NCI-H524 (cell line): ENCODE data around the gene KAT6B.
"Not testable (repeated sequence)": the region's sequence is repeated elsewhere in the genome, so short reads cannot be mapped to it uniquely, and the experiment has no call there.

ENCODE experiments used
- DNase-seq, 2 experiments: peaks; one replicate each; lab custom pipeline; 2025; lab: John Stamatoyannopoulos, UW

The KAT6B gene

GRCh38 chr10:75037171-75038153 lies 211.1 kb downstream of the KAT6B start:
- no peak for DNase-seq

GRCh38 chr10:75038335-75038734 lies 211.9 kb downstream of the KAT6B start:
- DNase-seq = no peak

GRCh38 chr10:75040576-75040975 lies 214.2 kb downstream of the KAT6B start:
- DNase-seq = peak in 1 of 2 experiments; percentile 0

- DNase-seq = no peak
Measured at GRCh38 chr10:75042292-75042974, 216.0 kb downstream of the KAT6B start.

GRCh38 chr10:75043256-75044131 lies 217.1 kb downstream of the KAT6B start:
- DNase-seq = no peak

- DNase-seq = no peak
Measured at GRCh38 chr10:75048669-75049098, 222.3 kb downstream of the KAT6B start.

- no peak for DNase-seq
Measured at GRCh38 chr10:75049316-75050148, 223.1 kb downstream of the KAT6B start.

- DNase-seq = no peak
Measured at GRCh38 chr10:75050149-75050919, 223.9 kb downstream of the KAT6B start.

- DNase-seq = no peak
Measured at GRCh38 chr10:75051308-75051707, 224.9 kb downstream of the KAT6B start.

GRCh38 chr10:75055896-75056406 lies 229.6 kb downstream of the KAT6B start:
- not testable (repeated sequence) for DNase-seq

- no peak for DNase-seq
Measured at GRCh38 chr10:75057680-75058079, 231.3 kb downstream of the KAT6B start.

GRCh38 chr10:75058161-75058560 lies 231.8 kb downstream of the KAT6B start:
- no peak for DNase-seq

GRCh38 chr10:75061709-75062505 lies 235.5 kb downstream of the KAT6B start:
- DNase-seq = no peak

- peak in 1 of 2 experiments; percentile 48 for DNase-seq
Measured at GRCh38 chr10:75062506-75063299, 236.3 kb downstream of the KAT6B start.

- no peak for DNase-seq
Measured at GRCh38 chr10:75063461-75064230, 237.2 kb downstream of the KAT6B start.

- DNase-seq = peak in 1 of 2 experiments; percentile 7
Measured at GRCh38 chr10:75065076-75065475, 238.7 kb downstream of the KAT6B start.

- DNase-seq = no peak
Measured at GRCh38 chr10:75066271-75066670, 239.9 kb downstream of the KAT6B start.

GRCh38 chr10:75067272-75067671 lies 240.9 kb downstream of the KAT6B start:
- no peak for DNase-seq
